NCI-H460 (cell line): ENCODE data around the gene CAMK2D. TPM values are rescaled to one million over a fixed set of nuclear protein-coding genes. Genes with fewer than 3 reads are reported as not detected.
"Not testable (repeated sequence)": the region's sequence is repeated elsewhere in the genome, so short reads cannot be mapped to it uniquely, and the experiment has no call there.

Experiments used
- DNase-seq: peaks from one replicate; pipeline ENCODE4 v3.0.0-alpha.2; 2016; ENCODE audit warnings: low read depth; ENCODE audit errors: extremely low read depth
- polyA plus RNA-seq: library from polyadenylated mRNA; depleted of rRNA; stranded (reverse); fragments of >200 nt; gene quantifications from 2 replicates; pipeline ENCODE4 v1.2.3, GENCODE V29; 2014; cell fraction: nucleus; rRNA removed
- total RNA-seq: library from RNA; depleted of rRNA; stranded (reverse); fragments of >200 nt; shearing (Covaris generic); gene quantifications from 2 replicates; pipeline ENCODE4 v1.2.3, GENCODE V29; 2014; rRNA removed

CAMK2D gene
- total RNA-seq, result 53.0 and 58.8 TPM in 2 replicates
- 34.9 and 42.3 TPM in 2 replicates for polyA plus RNA-seq

- DNase-seq, result peak; percentile 83
Observed at GRCh38 chr4:113761620-113762185, at the start of gene CAMK2D. Gene CAMK2D (minus strand): TSS chr4:113761738. CDS start chr4:113761068, 670 bp downstream.

GRCh38 chr4:113810906-113811305, 49.4 kb upstream of the CAMK2D start:
- no peak for DNase-seq

GRCh38 chr4:113809311-113809710, 47.8 kb upstream of the CAMK2D start:
- DNase-seq, result peak; percentile 27

- DNase-seq, result no peak
Observed at GRCh38 chr4:113806850-113807249, 45.3 kb upstream of the CAMK2D start.

GRCh38 chr4:113801882-113802281, 40.3 kb upstream of the CAMK2D start:
- no peak for DNase-seq

GRCh38 chr4:113796381-113796780, 34.8 kb upstream of the CAMK2D start:
- not testable (repeated sequence) for DNase-seq

GRCh38 chr4:113790478-113790877, 28.9 kb upstream of the CAMK2D start:
- DNase-seq, result no peak

GRCh38 chr4:113788888-113789287, 27.4 kb upstream of the CAMK2D start:
- DNase-seq, result no peak

- DNase-seq, result no peak
Observed at GRCh38 chr4:113785781-113786180, 24.2 kb upstream of the CAMK2D start.

- DNase-seq, result peak; percentile 64
Observed at GRCh38 chr4:113784497-113785250, 23.1 kb upstream of the CAMK2D start.

- DNase-seq, result no peak
Observed at GRCh38 chr4:113783701-113784100, 22.2 kb upstream of the CAMK2D start.

GRCh38 chr4:113783289-113783688, 21.8 kb upstream of the CAMK2D start:
- no peak for DNase-seq

- DNase-seq, result peak; percentile 34
Observed at GRCh38 chr4:113781439-113782040, 20.0 kb upstream of the CAMK2D start.

GRCh38 chr4:113776679-113777078, 15.1 kb upstream of the CAMK2D start:
- DNase-seq, result no peak

GRCh38 chr4:113776016-113776415, 14.5 kb upstream of the CAMK2D start:
- DNase-seq, result no peak

GRCh38 chr4:113773756-113774155, 12.2 kb upstream of the CAMK2D start:
- DNase-seq, result no peak

- no peak for DNase-seq
Observed at GRCh38 chr4:113773014-113773413, 11.5 kb upstream of the CAMK2D start.

GRCh38 chr4:113772319-113772718, 10.8 kb upstream of the CAMK2D start:
- no peak for DNase-seq

- no peak for DNase-seq
Observed at GRCh38 chr4:113769744-113770143, 8.2 kb upstream of the CAMK2D start.

GRCh38 chr4:113768952-113769351, 7.4 kb upstream of the CAMK2D start:
- no peak for DNase-seq

- no peak for DNase-seq
Observed at GRCh38 chr4:113766882-113767281, 5.3 kb upstream of the CAMK2D start.
